Skin of body (tissue), 2 donors: Measurements from ENCODE around the gene PPP1CC. TPM values are rescaled to one million over a fixed set of nuclear protein-coding genes. Genes with fewer than 3 reads are reported as not detected.
"Not testable (repeated sequence)": the region's sequence is repeated elsewhere in the genome, so short reads cannot be mapped to it uniquely, and the experiment has no call there.

Source experiments
- DNase-seq: peaks from one replicate; lab custom pipeline; 2025; lab: John Stamatoyannopoulos, UW
- total RNA-seq: library from RNA; depleted of rRNA; stranded (reverse); fragments of >200 nt; gene quantifications from one replicate; pipeline ENCODE4 v1.2.3, GENCODE V29; 2014

Gene PPP1CC
- total RNA-seq, 1 donor from 2014 or later = 110 TPM

DNA sequence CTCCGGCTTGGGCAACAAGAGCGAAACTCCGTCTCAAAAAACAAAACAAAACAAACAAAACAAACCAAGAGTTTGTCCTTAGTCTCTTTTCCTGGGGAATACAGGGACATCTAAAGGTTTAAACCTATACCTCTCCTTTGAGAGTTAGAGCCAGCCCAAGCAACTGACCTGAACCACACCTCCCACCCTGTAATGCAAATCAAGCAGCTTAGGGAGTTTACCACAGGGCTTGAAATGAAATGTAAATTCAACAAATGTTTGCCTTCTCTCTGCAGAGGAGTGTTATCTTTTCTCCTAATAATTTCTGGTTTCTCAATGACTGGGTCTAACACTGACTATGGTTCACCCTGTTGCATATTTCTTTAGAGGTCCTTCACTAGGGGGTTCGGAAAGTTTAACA is 16.7 kb downstream of the PPP1CC start:
- DNase-seq = no peak

DNA sequence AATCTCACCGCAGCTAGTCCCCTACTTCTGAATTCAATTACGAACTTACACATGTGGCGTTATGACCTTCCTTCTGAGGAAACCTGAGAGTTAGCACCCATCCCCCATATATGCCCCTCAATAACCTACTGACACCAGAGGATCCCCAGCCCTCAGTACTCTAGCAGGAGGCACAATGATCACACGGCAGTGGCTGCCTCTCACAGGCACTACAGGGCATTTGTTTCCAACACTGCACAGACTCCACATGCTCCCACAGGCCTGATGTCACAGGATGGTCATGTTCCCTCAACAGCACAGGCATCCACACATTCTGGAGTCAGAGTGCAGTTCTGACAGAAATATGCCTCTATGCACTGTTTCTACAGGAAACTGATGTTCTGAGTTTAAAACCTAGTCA is 17.4 kb downstream of the PPP1CC start:
- no peak for DNase-seq

DNA sequence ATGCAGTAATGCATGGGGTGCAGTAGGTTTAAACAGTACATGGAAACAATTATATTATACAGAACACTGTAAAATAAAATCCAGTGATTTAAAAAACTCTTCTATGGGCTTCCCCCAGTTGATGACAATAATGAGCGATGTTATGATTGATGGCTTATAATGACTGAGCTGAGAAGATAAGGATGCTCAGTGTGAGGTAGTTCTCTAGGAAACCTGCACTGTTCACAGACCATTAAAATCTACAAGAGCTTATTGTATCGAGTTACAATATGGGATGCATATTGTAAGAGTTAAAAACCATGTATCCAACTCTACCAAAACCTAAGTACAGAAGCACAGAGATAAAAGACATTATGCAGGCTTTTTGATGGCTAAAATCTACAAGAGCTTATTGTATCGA is 19.8 kb downstream of the PPP1CC start:
- DNase-seq = not testable (repeated sequence)

DNA sequence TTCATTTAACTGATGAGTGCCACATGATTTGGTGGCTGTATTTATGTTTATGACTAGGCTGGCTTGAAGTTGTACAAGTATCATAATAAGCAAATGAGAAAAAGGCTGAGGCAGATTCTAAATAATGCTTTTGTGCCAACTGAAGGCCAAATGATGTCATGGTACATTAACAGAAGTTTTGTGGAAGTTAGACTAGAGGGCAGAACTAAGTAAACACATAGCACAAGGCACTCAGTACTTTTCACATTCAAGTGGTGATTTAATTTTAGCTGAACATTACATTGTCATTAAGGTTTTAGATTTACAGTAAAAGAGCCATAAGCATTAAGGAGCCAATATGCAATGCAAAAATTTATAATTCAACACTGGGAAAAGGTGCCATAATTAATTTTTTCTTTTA is 21.1 kb downstream of the PPP1CC start:
- no peak for DNase-seq

DNA sequence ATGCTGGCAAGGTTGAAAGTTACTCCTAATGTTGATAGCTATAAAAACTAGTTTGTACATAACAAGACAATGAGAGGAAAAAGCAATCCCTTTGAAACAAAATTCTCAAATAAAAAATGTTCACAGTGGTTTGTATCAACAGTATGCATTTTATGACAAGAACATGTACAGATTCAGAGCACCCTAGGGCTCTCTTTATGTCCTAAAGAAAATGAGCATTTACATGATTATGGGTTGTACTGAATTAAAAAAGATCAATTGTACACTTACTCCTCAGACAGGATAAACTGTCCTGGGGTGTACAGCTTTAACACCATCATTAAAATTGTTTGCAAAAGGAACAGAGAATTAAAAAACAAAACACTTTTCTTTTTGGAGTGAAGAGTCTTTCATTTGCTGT is 22.2 kb downstream of the PPP1CC start:
- no peak for DNase-seq

DNA sequence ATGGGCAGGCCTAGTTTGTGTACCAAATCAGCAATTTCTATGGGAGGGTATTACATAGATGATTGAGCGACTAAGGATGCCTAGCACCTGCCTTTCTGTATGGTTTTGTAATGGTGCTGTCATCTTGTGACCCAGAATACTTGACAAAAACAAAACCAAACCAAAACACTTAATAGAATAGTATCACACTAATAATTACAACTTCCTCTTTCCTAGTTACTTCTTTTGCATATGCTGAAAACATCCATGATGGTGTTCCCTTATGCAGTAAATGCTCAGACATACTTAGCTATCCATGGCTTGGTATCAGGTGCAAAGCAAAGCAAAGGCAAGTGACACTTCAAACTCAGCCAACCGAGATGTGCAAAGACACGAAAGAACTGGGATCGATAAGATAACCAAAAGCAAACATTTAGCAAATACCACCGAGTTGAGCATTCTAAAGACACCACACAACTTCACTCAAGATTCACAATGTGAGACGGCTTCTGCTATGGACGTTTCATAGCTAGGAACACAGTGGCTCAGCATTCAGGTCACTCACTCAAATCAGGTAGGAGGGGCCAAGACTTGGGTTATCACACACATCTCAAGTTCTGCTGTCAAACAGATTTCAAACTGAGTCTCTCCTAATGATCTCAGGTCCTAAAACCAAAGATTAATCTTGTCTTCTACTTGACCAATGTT is 24.3 kb downstream of the PPP1CC start:
- DNase-seq = no peak

DNA sequence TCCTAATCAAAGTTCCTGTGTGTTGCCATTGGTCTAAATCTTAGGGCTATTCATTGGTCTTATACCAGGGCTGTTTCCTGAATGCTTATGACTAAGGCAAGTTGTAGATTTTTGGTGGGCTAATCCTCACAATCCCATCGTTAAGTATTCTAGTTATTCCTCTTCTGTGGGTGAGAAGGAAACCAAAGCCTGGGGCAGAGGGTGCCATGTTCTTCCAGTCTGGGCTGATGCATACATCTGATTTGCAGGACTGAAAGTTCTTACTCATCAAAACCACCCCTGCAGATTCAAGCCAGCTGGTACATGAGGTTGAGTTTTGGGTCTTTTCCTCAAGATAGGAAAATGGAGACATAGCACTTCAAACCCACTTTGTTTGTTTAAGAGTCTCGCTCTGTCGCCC is 25.7 kb downstream of the PPP1CC start:
- DNase-seq = no peak

DNA sequence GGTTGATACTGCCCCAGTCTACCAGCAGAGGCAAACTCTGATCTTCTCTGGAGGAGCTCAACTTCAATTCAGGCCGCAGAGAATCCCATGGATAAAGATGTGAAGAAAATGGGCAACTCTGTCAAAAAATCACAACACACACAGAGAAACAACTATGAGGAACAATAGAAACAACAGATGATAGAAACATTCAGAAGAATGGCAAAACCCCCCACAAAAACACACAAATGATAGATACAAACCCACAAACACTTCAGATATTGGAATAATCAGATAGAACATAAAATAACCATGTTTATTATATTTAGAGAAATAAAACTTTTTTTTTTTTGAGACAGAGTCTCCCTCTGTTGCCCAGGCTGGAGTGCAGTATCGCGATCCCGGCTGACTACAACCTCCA is 33.8 kb downstream of the PPP1CC start:
- no peak for DNase-seq

DNA sequence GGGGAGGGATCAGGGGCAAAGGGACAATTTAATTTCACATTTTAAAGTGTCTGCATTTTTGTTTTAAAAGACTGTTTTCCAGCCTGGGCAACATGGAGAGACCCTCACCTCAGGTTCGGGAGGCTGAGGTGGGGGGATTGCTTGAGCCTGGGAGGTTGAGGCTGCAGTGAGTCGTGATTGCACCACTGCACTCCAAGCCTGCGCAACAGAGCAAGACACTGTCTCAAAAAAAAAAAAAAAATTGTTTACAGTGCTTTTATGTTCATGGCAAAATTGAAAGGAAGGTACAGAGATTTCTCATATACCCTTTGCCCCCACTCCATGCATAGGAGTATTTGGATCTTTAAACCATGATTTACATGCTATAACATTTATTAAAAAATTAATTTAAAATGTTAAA is 37.4 kb downstream of the PPP1CC start:
- DNase-seq = no peak

DNA sequence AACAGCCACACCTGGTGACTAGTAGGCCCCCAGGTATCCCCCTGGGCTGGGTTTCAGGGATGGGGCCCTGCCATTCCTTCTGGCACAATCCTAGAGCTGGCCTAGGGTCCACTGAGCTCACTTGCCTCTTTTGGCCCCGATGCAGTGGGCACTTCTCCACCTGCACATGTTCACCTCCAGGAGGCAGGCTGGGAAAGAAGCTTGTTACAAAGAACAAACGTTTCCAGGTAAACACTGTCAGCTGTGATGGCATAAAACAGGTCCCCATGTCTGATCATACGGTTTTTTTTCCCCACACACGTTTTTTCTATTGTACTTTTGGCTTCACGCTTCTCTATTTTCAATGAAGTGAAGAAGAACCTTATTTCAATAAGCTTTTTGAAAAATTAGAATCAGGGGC is 37.9 kb downstream of the PPP1CC start:
- no peak for DNase-seq

DNA sequence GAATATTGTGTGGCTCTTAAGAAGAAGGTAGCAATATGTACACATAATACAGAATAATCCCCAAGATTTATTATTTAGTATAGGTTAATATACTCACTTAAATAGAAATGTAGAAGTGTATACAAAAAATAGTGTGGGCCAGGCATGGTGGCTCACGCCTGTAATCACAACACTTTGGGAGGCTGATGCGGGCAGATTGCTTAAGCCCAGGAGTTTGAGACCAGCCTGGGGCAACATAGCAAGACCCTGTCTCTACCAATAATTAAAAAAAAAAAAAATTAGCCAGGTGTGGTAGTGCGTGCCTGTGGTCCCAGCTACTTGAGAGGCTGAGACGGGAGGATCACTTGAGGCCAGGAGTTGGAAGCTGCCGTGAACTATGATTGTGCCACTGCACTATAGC is 38.5 kb downstream of the PPP1CC start:
- DNase-seq = no peak

DNA sequence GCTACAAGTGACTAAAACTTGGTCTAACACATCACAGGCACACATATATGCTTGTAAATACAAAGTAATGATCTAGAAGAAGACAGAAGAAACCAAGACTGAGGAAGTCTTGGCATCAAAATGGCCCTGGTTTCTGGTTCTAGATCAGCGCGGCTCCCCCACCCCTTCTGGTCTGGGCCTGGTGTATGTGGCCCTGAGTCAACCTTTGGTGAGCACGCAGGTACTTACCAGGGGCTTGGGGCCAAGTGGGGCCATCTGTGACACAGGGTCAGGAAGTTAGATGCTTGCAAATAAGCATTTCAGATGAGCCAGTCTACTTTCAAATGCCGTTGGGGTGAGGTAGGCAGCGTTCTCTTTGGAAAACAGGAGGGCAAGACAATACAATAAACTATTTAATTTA is 40.6 kb downstream of the PPP1CC start:
- DNase-seq = no peak

DNA sequence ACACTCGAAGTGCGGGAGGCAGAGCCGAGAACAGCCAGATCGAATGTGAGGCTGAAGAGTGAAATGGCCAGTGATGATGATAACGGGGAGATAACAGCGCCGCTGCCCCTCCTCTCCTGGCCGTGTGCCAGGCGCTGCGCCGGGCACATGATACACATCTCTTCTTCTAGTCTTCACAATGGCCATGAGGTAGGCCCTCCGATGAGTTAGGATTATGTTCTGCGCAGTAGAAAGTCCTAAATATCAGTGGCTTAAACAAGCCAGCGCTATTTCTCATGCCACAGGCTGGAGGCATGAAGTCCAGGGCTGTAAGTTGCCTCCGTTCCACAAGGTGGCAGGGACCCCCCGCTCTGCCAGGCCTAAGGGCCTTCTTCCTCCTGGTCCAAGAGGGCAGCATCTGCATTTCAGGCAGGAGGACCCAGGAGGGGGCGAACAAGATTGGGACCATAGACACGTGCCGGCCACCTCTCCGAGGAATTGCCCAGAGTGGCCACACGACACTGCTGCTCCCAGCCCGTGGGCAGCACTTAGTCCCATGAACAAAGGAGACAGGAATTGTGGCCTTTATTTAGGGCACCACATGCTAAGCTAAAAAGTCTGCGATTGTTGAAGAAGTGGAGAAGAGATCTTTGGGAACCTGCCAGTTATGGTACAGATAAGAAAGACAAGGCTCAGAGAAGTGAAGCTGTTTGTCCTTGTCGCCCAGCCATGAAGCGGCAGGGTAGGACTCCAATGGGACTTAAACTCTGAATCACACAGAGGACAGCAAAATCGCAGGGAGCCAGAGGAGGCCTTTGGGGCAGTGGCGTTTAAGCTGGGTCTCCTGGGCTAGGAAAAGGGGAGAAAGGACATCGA is 42.9 kb downstream of the PPP1CC start:
- no peak for DNase-seq

DNA sequence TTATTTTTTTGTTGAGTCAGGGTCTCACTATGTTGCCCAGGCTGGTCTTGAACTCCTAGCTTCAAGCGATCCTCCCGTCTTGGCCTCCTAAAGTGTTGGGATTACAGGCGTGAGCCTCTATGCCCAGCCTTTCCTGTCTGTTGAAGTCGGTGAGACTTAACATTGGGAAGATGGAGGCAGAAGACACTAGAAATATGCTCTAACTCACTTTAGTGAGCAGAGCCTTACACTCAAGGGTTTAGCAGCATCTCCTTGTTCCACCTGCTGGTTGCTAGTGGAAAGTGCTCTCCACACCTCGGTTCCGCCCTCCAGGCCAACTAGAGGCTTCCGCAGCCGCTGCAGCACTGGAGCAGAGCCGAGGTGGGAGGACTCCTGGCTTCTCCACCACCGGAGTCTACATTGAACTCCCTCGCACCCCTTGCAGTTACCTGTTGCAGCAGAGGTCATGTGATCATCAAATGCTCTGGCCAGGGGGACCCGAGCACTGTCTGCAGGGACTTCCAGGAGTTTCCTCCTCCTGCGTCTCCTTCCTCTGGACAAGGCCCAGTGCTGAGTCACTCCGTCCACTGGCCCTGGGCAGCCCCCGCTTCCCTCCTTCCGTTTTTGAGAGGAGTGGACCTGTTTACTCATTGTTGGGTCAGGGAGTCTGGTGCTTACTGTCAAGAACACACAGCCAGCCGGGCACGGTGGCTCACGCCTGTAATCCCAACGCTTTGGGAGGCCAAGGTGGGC is 44.4 kb downstream of the PPP1CC start:
- DNase-seq = peak; percentile 11

DNA sequence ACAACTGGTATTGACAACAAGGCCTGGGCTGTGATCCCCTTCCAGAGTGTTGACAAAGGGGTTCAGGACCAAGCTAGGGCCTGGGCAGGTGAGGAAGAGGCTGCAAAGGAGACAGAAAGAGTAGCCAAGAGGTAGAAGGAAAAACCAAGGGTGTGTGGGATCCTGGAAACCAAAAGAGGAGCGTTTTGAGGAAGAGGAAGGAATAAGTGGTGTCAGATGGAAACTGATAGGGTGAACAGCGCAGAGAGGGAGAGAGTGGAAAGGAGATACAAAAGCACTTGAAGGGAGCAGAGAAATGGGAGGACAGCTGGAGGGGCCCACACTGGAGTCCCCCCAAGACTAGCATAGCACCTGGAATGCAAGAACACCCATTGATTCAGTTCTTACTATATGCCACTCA is 45.5 kb downstream of the PPP1CC start:
- no peak for DNase-seq

DNA sequence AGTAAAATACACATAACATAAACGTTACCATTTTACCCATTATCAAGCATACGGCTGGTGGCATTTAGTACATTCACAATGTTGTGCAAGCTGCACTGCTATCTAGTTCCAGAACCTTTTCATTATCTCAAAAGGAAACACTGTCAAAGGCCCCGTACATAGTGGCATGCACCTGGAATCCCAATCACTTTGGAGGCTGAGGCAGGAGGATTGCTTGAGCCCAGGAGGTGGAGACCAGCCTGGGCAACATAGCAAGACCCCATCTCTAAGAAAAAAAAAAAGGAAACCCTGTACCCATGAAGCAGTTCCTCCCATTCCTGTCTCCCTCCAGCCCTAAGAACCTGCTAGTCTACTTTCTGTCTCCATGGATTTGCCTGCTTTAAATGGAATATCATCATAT is 46.4 kb downstream of the PPP1CC start:
- DNase-seq = no peak

DNA sequence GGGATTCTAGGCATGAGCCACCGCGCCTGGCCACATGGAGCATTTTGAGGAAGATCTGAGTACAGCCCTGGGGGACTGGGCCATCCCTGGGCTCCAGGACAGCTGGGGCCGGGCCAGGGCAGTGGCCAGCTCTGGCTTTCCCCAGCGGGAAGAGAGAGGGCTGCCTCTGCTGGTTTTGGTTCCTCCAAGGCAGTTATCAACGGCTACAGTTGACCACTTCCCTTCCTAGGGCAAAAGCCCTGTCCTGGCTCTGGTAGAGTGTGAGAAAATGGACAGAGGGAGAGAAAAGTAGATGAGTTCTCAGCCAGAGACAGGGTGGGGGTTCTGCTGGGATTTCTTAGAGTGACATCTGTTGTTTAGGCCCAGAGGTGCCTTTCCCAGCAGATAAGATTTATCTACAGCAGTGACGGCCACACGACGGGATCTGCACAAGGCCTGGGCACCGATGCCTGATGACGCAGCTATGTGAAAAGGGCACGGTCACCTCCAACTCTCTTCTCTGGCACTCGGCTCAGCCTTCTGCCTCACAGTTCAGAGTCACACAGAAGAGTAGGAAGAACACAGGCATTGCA is 48.3 kb downstream of the PPP1CC start:
- no peak for DNase-seq

DNA sequence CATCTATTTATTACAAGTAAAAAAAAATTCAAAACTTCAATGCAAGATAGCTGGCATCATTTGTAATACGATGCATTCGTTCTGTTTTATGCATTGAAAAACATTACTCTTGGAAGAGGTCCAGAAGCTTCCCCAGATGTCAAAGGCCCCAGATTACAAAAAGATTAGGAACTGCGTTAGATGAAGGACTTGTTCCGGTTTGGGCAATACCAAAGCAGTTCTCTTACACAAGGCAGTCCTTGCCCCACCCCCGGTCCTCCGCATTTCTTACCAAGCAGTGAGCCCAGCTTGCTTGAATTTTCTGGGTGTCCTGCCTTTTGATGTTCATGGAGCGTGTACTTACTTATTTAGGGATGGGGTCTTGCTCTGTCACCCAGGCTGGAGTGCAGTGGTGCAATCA is 49.0 kb downstream of the PPP1CC start:
- DNase-seq = no peak

DNA sequence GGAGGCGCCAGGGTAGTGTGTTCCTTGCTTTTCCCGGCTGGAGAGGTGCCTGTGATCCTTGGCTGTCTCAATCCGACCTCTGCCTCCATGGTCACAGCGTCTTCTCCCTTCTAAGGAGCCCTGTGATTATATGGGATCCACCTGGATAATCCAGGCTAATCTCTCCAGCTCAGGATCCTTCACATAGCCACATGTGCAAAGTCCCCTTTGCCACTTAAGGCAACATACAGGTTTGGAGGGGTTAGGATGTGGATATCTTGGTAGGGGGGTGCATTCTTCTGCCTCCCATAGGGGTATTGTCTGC is 52.6 kb downstream of the PPP1CC start:
- DNase-seq = no peak

DNA sequence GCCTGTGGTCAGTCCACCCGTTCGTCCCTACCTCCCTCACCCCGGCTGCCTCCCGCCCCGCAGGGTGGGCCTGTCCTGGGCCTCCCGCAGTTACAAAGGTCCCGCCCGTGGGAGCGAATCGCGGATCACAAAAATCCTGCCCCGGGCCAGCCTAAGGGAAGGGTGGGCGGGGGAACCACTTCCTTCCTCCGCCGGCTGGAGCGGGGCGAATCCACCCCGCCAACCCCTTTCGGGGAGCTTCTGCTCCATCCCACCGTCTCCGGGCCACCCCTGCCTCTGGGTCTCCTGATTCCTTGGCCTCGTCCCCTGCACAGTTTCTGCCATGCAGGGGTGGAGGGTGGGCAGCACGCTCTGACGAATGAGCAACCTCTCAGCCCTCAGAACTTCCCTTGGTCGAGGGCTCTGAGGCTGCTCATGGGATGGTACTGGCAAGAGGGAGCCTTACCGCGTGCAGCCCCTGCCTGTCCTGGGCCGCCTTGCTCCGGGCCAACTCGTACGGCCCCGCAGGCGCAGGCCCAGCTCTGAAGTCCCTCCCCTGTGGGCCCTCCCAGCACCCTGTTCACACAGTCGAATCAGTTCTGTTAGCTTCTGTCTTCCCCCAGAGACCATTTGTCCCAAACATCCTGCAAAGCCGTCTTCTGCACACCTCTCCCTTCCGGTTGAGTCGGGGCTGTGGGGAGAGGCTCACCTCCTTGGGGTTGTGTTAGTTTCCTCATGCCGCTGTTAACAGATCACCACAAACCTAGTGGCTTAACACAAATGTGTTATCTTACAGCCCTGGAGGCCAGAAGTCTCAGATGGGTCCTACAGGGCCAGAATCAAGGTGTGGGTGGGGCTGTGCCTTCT is 53.2 kb downstream of the PPP1CC start:
- DNase-seq = no peak
